Osteoblast (primary cell): ENCODE results near the gene TOPAZ1. TPM values are rescaled to one million over a fixed set of nuclear protein-coding genes. Genes with fewer than 3 reads are reported as not detected.
A peak's percentile ranks its signal among the peaks of the same experiment; 100 is the strongest.

ENCODE experiments used
- DNase-seq: peaks from one replicate; pipeline ENCODE4 v3.0.0; 2011; ENCODE audit warnings: low spot score, mixed read lengths; ENCODE audit not compliant: insufficient read length; ENCODE audit errors: missing footprints
- H2AFZ ChIP-seq: 2 replicates; pipeline ENCODE4 v1.6.0; 2011; ENCODE audit warnings: mild to moderate bottlenecking, low read length
- H3K27ac ChIP-seq: 2 replicates; pipeline ENCODE4 v1.5.1; 2011; ENCODE audit warnings: mild to moderate bottlenecking, low read depth, low read length, moderate library complexity
- H3K27me3 ChIP-seq: 2 replicates; pipeline ENCODE4 v1.6.0; 2012; ENCODE audit warnings: mild to moderate bottlenecking, control low read depth, inconsistent platforms, low read length, moderate library complexity; ENCODE audit not compliant: insufficient read depth
- H3K36me3 ChIP-seq: 2 replicates; pipeline ENCODE4 v1.5.1; 2011; ENCODE audit warnings: mild to moderate bottlenecking, low read length, control low read depth, moderate library complexity; ENCODE audit not compliant: insufficient read depth
- H3K4me1 ChIP-seq: 2 replicates; pipeline ENCODE4 v1.5.1; 2011; ENCODE audit warnings: mild to moderate bottlenecking, low read length, control low read depth, moderate library complexity; ENCODE audit not compliant: insufficient read depth
- H3K4me2 ChIP-seq: 2 replicates; pipeline ENCODE4 v1.6.0; 2011; ENCODE audit warnings: mild to moderate bottlenecking, low read length; ENCODE audit not compliant: insufficient read depth
- H3K4me3 ChIP-seq: fragments of 200-600 bp; sonication (generic); 3 replicates; pipeline ENCODE4 v1.5.1; 2012; ENCODE audit warnings: mild to moderate bottlenecking, low read length, inconsistent platforms; ENCODE audit not compliant: insufficient read depth
- H3K79me2 ChIP-seq: 2 replicates; pipeline ENCODE4 v1.6.0; 2012; ENCODE audit warnings: mild to moderate bottlenecking, low read length, control low read depth, inconsistent platforms; ENCODE audit not compliant: insufficient read depth
- H3K9me3 ChIP-seq: 2 replicates; pipeline ENCODE4 v1.5.1; 2011; ENCODE audit warnings: low read depth, low read length, control low read depth
- H4K20me1 ChIP-seq: 2 replicates; pipeline ENCODE4 v1.6.0; 2012; ENCODE audit warnings: mild to moderate bottlenecking, low read length, control low read depth; ENCODE audit not compliant: insufficient read depth
- total RNA-seq: library from RNA; depleted of rRNA; stranded (reverse); fragments of >200 nt; gene quantifications from 2 replicates; pipeline ENCODE4 v1.2.3, GENCODE V29; 2012
- TF ChIP-seq, protein P1 (sequence below): IDR thresholded peaks from 2 replicates; pipeline ENCODE4 v1.5.1; 2011; ENCODE audit warnings: mild to moderate bottlenecking, low read depth, low read length, moderate library complexity; ENCODE audit errors: extremely low read depth

The TOPAZ1 gene
- total RNA-seq, 1 donor = not detected

DNA sequence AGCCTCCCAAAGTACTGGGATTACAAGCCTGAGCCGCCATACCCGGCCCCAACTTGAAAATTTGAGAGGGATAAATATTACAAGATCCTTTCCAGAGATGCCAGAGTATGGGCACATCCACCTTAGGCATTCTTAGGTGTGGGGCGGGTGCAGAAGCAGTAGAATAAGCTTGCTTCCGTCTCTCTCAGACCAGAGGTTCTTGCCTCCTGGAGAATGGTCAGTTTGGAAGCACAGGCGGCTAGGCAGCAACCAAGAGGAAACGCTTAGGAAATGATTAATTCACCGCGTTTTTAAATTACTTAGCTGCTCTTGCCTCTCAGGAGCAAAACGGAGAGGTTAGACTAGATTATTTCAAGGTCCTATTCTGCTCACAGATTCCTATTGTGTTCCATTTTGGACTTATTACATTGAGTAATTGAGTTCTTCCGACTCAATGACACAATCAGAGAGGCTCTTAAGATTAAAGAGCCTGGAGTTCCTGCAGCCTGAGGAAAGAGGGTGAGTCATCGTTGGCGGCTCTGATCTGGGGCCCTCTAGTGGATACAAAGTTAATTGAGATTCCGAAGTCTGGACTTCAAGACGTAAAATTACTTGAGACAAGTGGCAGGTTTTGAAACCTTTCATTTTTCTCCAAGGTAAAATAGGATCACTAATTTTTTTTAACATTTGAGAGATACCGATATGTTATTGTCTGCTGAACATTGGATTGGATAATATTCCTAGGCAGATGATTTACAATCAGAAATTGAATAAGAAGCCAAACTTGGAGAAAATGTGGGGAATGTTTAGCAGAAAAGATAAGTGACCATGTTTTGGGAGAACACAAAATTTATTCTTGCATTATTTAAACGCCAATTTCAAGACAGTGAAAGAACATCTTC, 5.8 kb upstream of the TOPAZ1 start:
- Histone ChIP-seq H3K79me2 (no peaks in the 10 kb centered on the region), H4K20me1 (no peaks in the 10 kb centered on the region), H3K4me1 (no peaks in the 10 kb centered on the region), H3K36me3 (no peaks in the 10 kb centered on the region), H3K27ac (no peak overlapping the region), H2AFZ (peak overlapping the region; percentile 48), H3K27me3 (no peaks in the 10 kb centered on the region), H3K4me3 (no peak overlapping the region), H3K9me3 (no peaks in the 10 kb centered on the region), H3K4me2 (peak overlapping the region; percentile 46)
- DNase-seq = peak; percentile 88
- TF ChIP-seq, protein P1, sequence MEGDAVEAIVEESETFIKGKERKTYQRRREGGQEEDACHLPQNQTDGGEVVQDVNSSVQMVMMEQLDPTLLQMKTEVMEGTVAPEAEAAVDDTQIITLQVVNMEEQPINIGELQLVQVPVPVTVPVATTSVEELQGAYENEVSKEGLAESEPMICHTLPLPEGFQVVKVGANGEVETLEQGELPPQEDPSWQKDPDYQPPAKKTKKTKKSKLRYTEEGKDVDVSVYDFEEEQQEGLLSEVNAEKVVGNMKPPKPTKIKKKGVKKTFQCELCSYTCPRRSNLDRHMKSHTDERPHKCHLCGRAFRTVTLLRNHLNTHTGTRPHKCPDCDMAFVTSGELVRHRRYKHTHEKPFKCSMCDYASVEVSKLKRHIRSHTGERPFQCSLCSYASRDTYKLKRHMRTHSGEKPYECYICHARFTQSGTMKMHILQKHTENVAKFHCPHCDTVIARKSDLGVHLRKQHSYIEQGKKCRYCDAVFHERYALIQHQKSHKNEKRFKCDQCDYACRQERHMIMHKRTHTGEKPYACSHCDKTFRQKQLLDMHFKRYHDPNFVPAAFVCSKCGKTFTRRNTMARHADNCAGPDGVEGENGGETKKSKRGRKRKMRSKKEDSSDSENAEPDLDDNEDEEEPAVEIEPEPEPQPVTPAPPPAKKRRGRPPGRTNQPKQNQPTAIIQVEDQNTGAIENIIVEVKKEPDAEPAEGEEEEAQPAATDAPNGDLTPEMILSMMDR = peak; percentile 86

DNA sequence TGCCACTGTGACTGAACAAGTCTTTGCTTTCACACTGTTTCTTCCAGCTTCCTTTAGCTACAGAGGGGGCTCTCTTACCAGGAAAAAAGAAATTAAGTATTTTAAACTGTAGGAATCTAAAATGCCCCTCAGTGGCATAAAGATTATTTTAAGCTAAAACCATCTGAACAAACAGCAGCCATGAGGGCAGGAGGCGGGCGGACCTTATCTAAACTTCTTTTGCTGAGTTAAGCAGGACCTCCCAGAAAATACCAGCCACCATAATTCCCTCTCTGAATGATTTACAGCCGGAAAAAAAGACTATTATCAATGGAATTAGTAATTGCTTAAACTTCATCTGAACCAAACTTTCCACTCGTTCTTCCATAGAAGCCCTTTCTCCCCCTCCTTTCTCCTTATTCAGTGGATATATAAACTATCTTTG, 5.2 kb upstream of the TOPAZ1 start:
- H3K4me1 ChIP-seq = no peaks in the 10 kb centered on the region
- H4K20me1 ChIP-seq = no peaks in the 10 kb centered on the region
- TF ChIP-seq, protein P1 = no peak
- no peaks in the 10 kb centered on the region for H3K27me3 ChIP-seq
- no peak overlapping the region for H3K27ac ChIP-seq
- H3K4me2 ChIP-seq = no peak overlapping the region
- no peak for DNase-seq
- H2AFZ ChIP-seq = no peak overlapping the region
- no peaks in the 10 kb centered on the region for H3K79me2 ChIP-seq
- no peak overlapping the region for H3K4me3 ChIP-seq
- no peaks in the 10 kb centered on the region for H3K36me3 ChIP-seq
- no peaks in the 10 kb centered on the region for H3K9me3 ChIP-seq

DNA sequence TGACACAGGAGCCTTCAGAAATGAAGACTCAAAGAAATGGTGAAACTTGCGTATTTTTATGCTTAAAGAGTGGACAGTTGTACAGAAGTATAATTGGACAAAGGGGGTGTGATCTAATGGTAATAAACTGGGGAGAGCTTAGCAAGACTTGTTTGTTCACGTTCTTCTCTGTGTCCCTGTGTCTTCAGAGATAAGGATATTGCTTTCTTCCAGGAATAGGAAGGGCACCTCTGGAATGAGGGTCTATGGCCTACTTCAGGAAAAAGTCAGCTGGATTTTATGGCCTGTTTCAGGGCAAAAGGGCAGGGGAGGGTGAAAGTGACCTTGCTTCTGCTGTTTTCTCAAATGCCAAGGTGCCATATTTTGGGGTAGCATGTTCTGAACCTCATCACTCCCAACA, 4.5 kb upstream of the TOPAZ1 start:
- Histone ChIP-seq H3K27ac (no peak overlapping the region), H3K36me3 (no peaks in the 10 kb centered on the region), H4K20me1 (no peaks in the 10 kb centered on the region), H3K4me3 (no peak overlapping the region), H2AFZ (no peak overlapping the region), H3K79me2 (no peaks in the 10 kb centered on the region), H3K27me3 (no peaks in the 10 kb centered on the region), H3K9me3 (no peaks in the 10 kb centered on the region), H3K4me1 (no peaks in the 10 kb centered on the region), H3K4me2 (no peak overlapping the region)
- no peak for DNase-seq
- TF ChIP-seq, protein P1 = no peak

GRCh38 chr3:44237665-44238064, 4.0 kb upstream of the TOPAZ1 start:
- Histone ChIP-seq H3K9me3 (no peaks in the 10 kb centered on the region), H3K4me3 (no peak overlapping the region), H2AFZ (no peak overlapping the region), H3K36me3 (no peaks in the 10 kb centered on the region), H3K27ac (no peak overlapping the region), H3K4me2 (no peak overlapping the region), H3K79me2 (no peaks in the 10 kb centered on the region), H3K4me1 (no peaks in the 10 kb centered on the region), H3K27me3 (no peaks in the 10 kb centered on the region), H4K20me1 (no peaks in the 10 kb centered on the region)
- no peak for DNase-seq
- TF ChIP-seq, protein P1 = no peak
